Stomach (tissue), 9 donors: Measurements from ENCODE around the gene DDIAS. TPM values are rescaled to one million over a fixed set of nuclear protein-coding genes. Genes with fewer than 3 reads are reported as not detected.

Source experiments
- DNase-seq, 2 donors: peaks; one replicate each; pipeline versions ENCODE4 v3.0.0 to v3.0.0-alpha.2; 2013 to 2019
- H3K27ac ChIP-seq, 5 donors: fragments of 200-600 bp in 4 of 5; sonication (generic) in 4 of 5; one replicate each; pipeline ENCODE4 v1.5.1; 2013 to 2019; ENCODE audit warnings: mild to moderate bottlenecking in 1 of 5, moderate library complexity in 1 of 5
- H3K27me3 ChIP-seq, 3 donors: fragments of 200-600 bp; sonication (generic); one replicate each; pipeline ENCODE4 v1.5.1; 2017 to 2019; ENCODE audit warnings: mixed run types in 1 of 3
- H3K36me3 ChIP-seq, 4 donors: fragments of 200-600 bp; sonication (generic); 1 replicate in 3 of 4; 2 replicates in 1 of 4; pipeline ENCODE4 v1.5.1; 2016 to 2019
- H3K4me1 ChIP-seq, 4 donors: fragments of 200-600 bp; sonication (generic); one replicate each; pipeline ENCODE4 v1.5.1; 2016 to 2019
- H3K4me3 ChIP-seq, 4 donors: fragments of 200-600 bp; sonication (generic) in 3 of 4; one replicate each; pipeline ENCODE4 v1.5.1; 2016 to 2019; ENCODE audit warnings: mild to moderate bottlenecking in 1 of 4
- H3K9me3 ChIP-seq, 4 donors: fragments of 200-600 bp; sonication (generic); one replicate each; pipeline ENCODE4 v1.5.1; 2016 to 2019
- CTCF ChIP-seq, 7 experiments: fragments of 450-650 bp in 4 of 7; fragments of 200-600 bp in 3 of 7; sonication (generic) in 3 of 7; IDR thresholded peaks; one replicate each; pipeline ENCODE4 v1.5.1; 2016 to 2019; ENCODE audit warnings: antibody characterized with exemption in 7 of 7, control low read depth in 2 of 7, mild to moderate bottlenecking in 1 of 7
- EP300 ChIP-seq: sonication (generic); formaldehyde crosslinking; IDR thresholded peaks from one replicate; pipeline ENCODE4 v1.6.1; 2017; ENCODE audit warnings: antibody characterized with exemption
- POLR2A ChIP-seq, 4 donors: fragments of 450-650 bp; IDR thresholded peaks; one replicate each; pipeline ENCODE4 v1.6.1; 2016; ENCODE audit warnings: antibody characterized with exemption in 4 of 4, control low read depth in 2 of 4, mild to moderate bottlenecking in 1 of 4, moderate library complexity in 1 of 4
- POLR2AphosphoS5 ChIP-seq, 3 donors: sonication (generic); formaldehyde crosslinking; IDR thresholded peaks; one replicate each; pipeline ENCODE4 v1.6.1; 2016; ENCODE audit warnings: antibody characterized with exemption in 3 of 3
- WGBS, 5 donors: extraction: QIAGEN DNeasy Blood & Tissue Kit in 3 of 5; methylation state at CpG; one replicate each; pipeline versions ENCODE4 v1.1.5 to v1.1.7; 2013 to 2018; 5-methylcytosine and 5-hydroxymethylcytosine counted together
- intact Hi-C: fragments of 100-400 bp; cut with DNase I; formaldehyde crosslinking; loops from one replicate; pipeline ENCODE4 v1.15.1; 2023; ENCODE audit warnings: low total_unique reads
- polyA plus RNA-seq, 3 donors: library from polyadenylated mRNA; stranded (reverse); fragments of 200-250 nt; gene quantifications; one replicate each; pipeline ENCODE4 v1.2.3, GENCODE V29; 2013
- total RNA-seq, 5 donors: library from RNA; depleted of rRNA; stranded (reverse); fragments of >200 nt; gene quantifications; one replicate each; pipeline versions ENCODE4 v1.1.0 to v1.2.3, GENCODE V29; 2014 to 2016
- donor health status: healthy with polysubstance abuse.
- donor health status: Bipolar disorder and iron deficiency.
- donor health status: healthy.

The DDIAS gene
- total and polyA plus RNA-seq, 8 donors, result 0.31 to 2.6 (median 1.6) TPM; not detected in 3

GRCh38 chr11:82981852-82982251 is 80.3 kb downstream of the DDIAS start:
- no peak for DNase-seq
- WGBS, 5 donors, result 96 to 100% (median 97%) methylated on average over 6 of the region's 6 CpGs
- Histone ChIP-seq H3K27ac (no peak overlapping the region), H3K27me3 (no peaks in the 10 kb centered on the region), H3K36me3 (peaks cover 3 to 44% (median 33%) of the 10 kb centered on the region in 4 donors), H3K4me3 (no peak overlapping the region), H3K9me3 (no peaks in the 10 kb centered on the region), H3K4me1 (peaks cover 0 to 8% (median 0%) of the 10 kb centered on the region in 4 donors)
- intact Hi-C loops, result no loop called here
- no peak for TF ChIP-seq EP300
- TF ChIP-seq POLR2A (IDR thresholded peaks at IDR 0.05), result no peak
- no peak for TF ChIP-seq POLR2AphosphoS5 (IDR thresholded peaks at IDR 0.05)
- no peak for TF ChIP-seq CTCF (IDR thresholded peaks at IDR 0.05)

Other genes with a start within 250 kb of the DDIAS start
- 1 to 10 TPM in 2 of 5 donors, not detected in 3; 1.7 to 2.6 TPM for gene FAM181B, start 167.9 kb upstream of the DDIAS start, total RNA-seq
- under 1 TPM in 2 of 3 donors, not detected in 1; 0.31 to 0.43 TPM for gene FAM181B, start 167.9 kb upstream of the DDIAS start, polyA plus RNA-seq
- 10 to 100 TPM in 4 of 5 donors, 1 to 10 TPM in 1; 6.4 to 70.1 (median 33.8) TPM for gene PRCP, start 1.3 kb upstream of the DDIAS start, total RNA-seq
- gene PRCP, start 1.3 kb upstream of the DDIAS start, polyA plus RNA-seq, result 10 to 100 TPM; 16.9 to 38.8 (median 25.5) TPM
- 10 to 100 TPM in 1 of 5 donors, 1 to 10 TPM in 3, under 1 TPM in 1; 0.29 to 14.0 (median 3.9) TPM for gene RAB30, start 170.2 kb downstream of the DDIAS start, total RNA-seq
- 1 to 10 TPM; 1.5 to 5.3 (median 2.2) TPM for gene RAB30, start 170.2 kb downstream of the DDIAS start, polyA plus RNA-seq